ENCODE measurements around the gene SFXN3.

DNA sequence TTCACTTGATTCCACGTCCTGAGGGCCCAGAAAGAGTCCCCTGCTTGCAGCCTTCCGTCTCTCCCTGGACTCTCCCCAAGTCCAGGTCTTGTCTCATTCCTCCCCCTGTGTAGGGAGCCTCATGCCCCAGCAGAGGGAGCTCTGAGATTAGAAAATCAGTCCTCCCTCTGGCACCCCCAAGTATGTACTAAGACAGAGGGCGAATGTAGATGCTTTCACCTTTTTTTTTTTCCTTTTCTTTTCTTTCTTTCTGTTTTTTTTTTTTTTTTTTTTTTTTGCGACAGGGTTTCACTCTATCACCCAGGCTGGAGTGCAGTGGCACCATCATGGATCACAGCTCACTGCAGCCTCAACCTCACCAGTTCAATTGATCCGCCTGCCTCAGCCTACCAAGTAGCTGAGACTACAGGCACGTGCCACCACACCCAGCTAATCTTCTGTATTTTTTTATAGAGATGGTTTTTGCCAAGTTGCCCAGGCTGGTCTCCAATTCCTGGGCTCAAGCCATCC is 10.3 kb downstream of the SFXN3 start:
- TF ChIP-seq, protein P1, sequence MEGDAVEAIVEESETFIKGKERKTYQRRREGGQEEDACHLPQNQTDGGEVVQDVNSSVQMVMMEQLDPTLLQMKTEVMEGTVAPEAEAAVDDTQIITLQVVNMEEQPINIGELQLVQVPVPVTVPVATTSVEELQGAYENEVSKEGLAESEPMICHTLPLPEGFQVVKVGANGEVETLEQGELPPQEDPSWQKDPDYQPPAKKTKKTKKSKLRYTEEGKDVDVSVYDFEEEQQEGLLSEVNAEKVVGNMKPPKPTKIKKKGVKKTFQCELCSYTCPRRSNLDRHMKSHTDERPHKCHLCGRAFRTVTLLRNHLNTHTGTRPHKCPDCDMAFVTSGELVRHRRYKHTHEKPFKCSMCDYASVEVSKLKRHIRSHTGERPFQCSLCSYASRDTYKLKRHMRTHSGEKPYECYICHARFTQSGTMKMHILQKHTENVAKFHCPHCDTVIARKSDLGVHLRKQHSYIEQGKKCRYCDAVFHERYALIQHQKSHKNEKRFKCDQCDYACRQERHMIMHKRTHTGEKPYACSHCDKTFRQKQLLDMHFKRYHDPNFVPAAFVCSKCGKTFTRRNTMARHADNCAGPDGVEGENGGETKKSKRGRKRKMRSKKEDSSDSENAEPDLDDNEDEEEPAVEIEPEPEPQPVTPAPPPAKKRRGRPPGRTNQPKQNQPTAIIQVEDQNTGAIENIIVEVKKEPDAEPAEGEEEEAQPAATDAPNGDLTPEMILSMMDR (conservative IDR thresholded peaks at IDR 0.05; ENCODE audit: low read depth, low read length) = peak; percentile 89
- no peak for TF ChIP-seq EZH2 (IDR thresholded peaks at IDR 0.05; ENCODE audit: borderline replicate concordance, low read depth, low read length, poor library complexity, severe bottlenecking)

Data from A673 (cell line).